ENCODE data around the gene FMNL3.

- TF ChIP-seq POLR2AphosphoS5 (IDR thresholded peaks at IDR 0.05; ENCODE audit: low read depth, low read length) (no peak), POLR2A (IDR thresholded peaks at IDR 0.05; ENCODE audit: low read depth, low read length) (no peak)
Observed at GRCh38 chr12:49654715-49655114, 52.5 kb downstream of the FMNL3 start.

All from GM12892 (cell line).